Gastroesophageal sphincter (tissue), 4 donors: ENCODE results near the gene ROBO3. TPM values are rescaled to one million over a fixed set of nuclear protein-coding genes. Genes with fewer than 3 reads are reported as not detected.

Experiments
- ATAC-seq: fragments of 150-250 bp; one replicate; pipeline ENCODE4 v1.9.1; 2016; ENCODE audit warnings: mild to moderate bottlenecking, moderate library complexity
- H3K27ac ChIP-seq, 4 donors: fragments of 200-600 bp; sonication (generic) in 3 of 4; 1 replicate in 3 of 4; 2 replicates in 1 of 4; pipeline ENCODE4 v1.5.1; 2016 to 2019
- H3K27me3 ChIP-seq: fragments of 200-600 bp; sonication (generic); one replicate; pipeline ENCODE4 v1.5.1; 2019
- H3K36me3 ChIP-seq, 2 donors: fragments of 200-600 bp; sonication (generic); one replicate each; pipeline ENCODE4 v1.5.1; 2019; ENCODE audit warnings: control low read depth in 1 of 2
- H3K4me1 ChIP-seq, 3 donors: fragments of 200-600 bp; sonication (generic); 1 replicate in 2 of 3; 2 replicates in 1 of 3; pipeline ENCODE4 v1.5.1; 2016 to 2019; ENCODE audit warnings: control low read depth in 2 of 3
- H3K4me3 ChIP-seq, 2 donors: fragments of 200-600 bp; sonication (generic); one replicate each; pipeline ENCODE4 v1.5.1; 2019; ENCODE audit warnings: mild to moderate bottlenecking in 1 of 2, moderate library complexity in 1 of 2
- H3K9me3 ChIP-seq, 3 donors: fragments of 200-600 bp; sonication (generic); one replicate each; pipeline ENCODE4 v1.5.1; 2017 to 2019; ENCODE audit warnings: control low read depth in 2 of 3
- CTCF ChIP-seq, 4 experiments: fragments of 200-600 bp in 2 of 4; fragments of 450-650 bp in 2 of 4; sonication (generic) in 1 of 4; IDR thresholded peaks; one replicate each; pipeline ENCODE4 v1.5.1; 2017 to 2019; ENCODE audit warnings: antibody characterized with exemption in 4 of 4, mild to moderate bottlenecking in 2 of 4, moderate library complexity in 2 of 4
- EP300 ChIP-seq: sonication (generic); formaldehyde crosslinking; IDR thresholded peaks from one replicate; pipeline ENCODE4 v1.6.1; 2017; ENCODE audit warnings: antibody characterized with exemption, mild to moderate bottlenecking
- POLR2A ChIP-seq, 2 donors: fragments of 450-650 bp; IDR thresholded peaks; one replicate each; pipeline ENCODE4 v1.6.1; 2017; ENCODE audit warnings: antibody characterized with exemption in 2 of 2, mild to moderate bottlenecking in 2 of 2, moderate library complexity in 1 of 2
- POLR2AphosphoS5 ChIP-seq: sonication (generic); formaldehyde crosslinking; IDR thresholded peaks from one replicate; pipeline ENCODE4 v1.6.1; 2017; ENCODE audit warnings: antibody characterized with exemption
- WGBS, 2 donors: methylation state at CpG; one replicate each; pipeline ENCODE4 v1.1.5; 2018; ENCODE audit warnings: low coverage in 1 of 2; 5-methylcytosine and 5-hydroxymethylcytosine counted together
- total RNA-seq, 4 donors: library from RNA; depleted of rRNA; stranded (reverse); fragments of >200 nt; gene quantifications; one replicate each; pipeline ENCODE4 v1.1.0, GENCODE V29; 2016

The ROBO3 gene
- total RNA-seq, 4 donors from 2014 or later, result 3.6 to 10.8 (median 9.2) TPM

GRCh38 chr11:124869856-124870387 lies 4.7 kb downstream of the ROBO3 start:
- Histone ChIP-seq H3K9me3 (no peaks in the 10 kb centered on the region), H3K27ac (no peak overlapping the region), H3K4me3 (no peak overlapping the region), H3K4me1 (peaks cover 0 to 46% (median 22%) of the 10 kb centered on the region in 3 donors), H3K27me3 (peaks cover 98% of the 10 kb centered on the region), H3K36me3 (no peaks in the 10 kb centered on the region)
- TF ChIP-seq CTCF (IDR thresholded peaks at IDR 0.05), result no peak
- no peak for TF ChIP-seq POLR2AphosphoS5
- no peak for TF ChIP-seq POLR2A (IDR thresholded peaks at IDR 0.05)
- TF ChIP-seq EP300, result no peak
- ATAC-seq, result no peak
- WGBS, 2 donors, result 59% methylated on average over 7 of the region's 14 CpGs

GRCh38 chr11:124870430-124870829 lies 5.2 kb downstream of the ROBO3 start:
- no peaks in the 10 kb centered on the region for H3K9me3 ChIP-seq
- no peak overlapping the region for H3K4me3 ChIP-seq
- 46% methylated on average over 6 of the region's 7 CpGs; no CpG with 5 or more reads in 1 of the 2 donors for WGBS, 2 donors
- H3K27me3 ChIP-seq, result peaks cover 96% of the 10 kb centered on the region
- TF ChIP-seq POLR2A (IDR thresholded peaks at IDR 0.05), result no peak
- no peak for TF ChIP-seq CTCF (IDR thresholded peaks at IDR 0.05)
- TF ChIP-seq EP300, result no peak
- TF ChIP-seq POLR2AphosphoS5, result no peak
- ATAC-seq, result no peak
- no peak overlapping the region for H3K27ac ChIP-seq
- H3K4me1 ChIP-seq, result peaks cover 0 to 42% (median 17%) of the 10 kb centered on the region in 3 donors
- H3K36me3 ChIP-seq, result no peaks in the 10 kb centered on the region

GRCh38 chr11:124872280-124872679 lies 7.0 kb downstream of the ROBO3 start:
- Histone ChIP-seq H3K27ac (no peak overlapping the region), H3K36me3 (no peaks in the 10 kb centered on the region), H3K4me3 (no peak overlapping the region), H3K27me3 (peaks cover 77% of the 10 kb centered on the region), H3K4me1 (peaks cover 0 to 38% (median 12%) of the 10 kb centered on the region in 3 donors), H3K9me3 (no peaks in the 10 kb centered on the region)
- WGBS, 2 donors, result 67% methylated on average over 3 of the region's 8 CpGs; no CpG with 5 or more reads in 1 of the 2 donors
- ATAC-seq, result no peak
- TF ChIP-seq POLR2AphosphoS5, result no peak
- TF ChIP-seq EP300, result no peak
- no peak for TF ChIP-seq CTCF (IDR thresholded peaks at IDR 0.05)
- no peak for TF ChIP-seq POLR2A (IDR thresholded peaks at IDR 0.05)

GRCh38 chr11:124872741-124873140 lies 7.5 kb downstream of the ROBO3 start:
- Histone ChIP-seq H3K27ac (no peak overlapping the region), H3K27me3 (peaks cover 72% of the 10 kb centered on the region), H3K4me3 (no peak overlapping the region), H3K9me3 (no peaks in the 10 kb centered on the region), H3K4me1 (peaks cover 0 to 38% (median 12%) of the 10 kb centered on the region in 3 donors), H3K36me3 (no peaks in the 10 kb centered on the region)
- ATAC-seq, result no peak
- WGBS, 2 donors, result 0 to 5% methylated on average over 2 to 4 of the region's 9 CpGs
- TF ChIP-seq POLR2AphosphoS5 (no peak), EP300 (no peak), CTCF (IDR thresholded peaks at IDR 0.05) (no peak), POLR2A (IDR thresholded peaks at IDR 0.05) (no peak)

- Histone ChIP-seq H3K9me3 (no peaks in the 10 kb centered on the region), H3K4me3 (no peak overlapping the region), H3K27ac (no peak overlapping the region), H3K4me1 (peaks cover 0 to 34% (median 7%) of the 10 kb centered on the region in 3 donors), H3K36me3 (no peaks in the 10 kb centered on the region), H3K27me3 (peaks cover 60% of the 10 kb centered on the region)
- no peak for TF ChIP-seq CTCF (IDR thresholded peaks at IDR 0.05)
- no peak for TF ChIP-seq POLR2AphosphoS5
- TF ChIP-seq POLR2A (IDR thresholded peaks at IDR 0.05), result no peak
- no peak for TF ChIP-seq EP300
- WGBS, 2 donors, result 67 to 90% methylated on average over 1 to 2 of the region's 8 CpGs
- ATAC-seq, result no peak
These were observed 8.7 kb downstream of the ROBO3 start for GRCh38 chr11:124873951-124874350.
